HepG2 (cell line): Measurements from ENCODE around the gene LYSMD1. TPM values are rescaled to one million over a fixed set of nuclear protein-coding genes. Genes with fewer than 3 reads are reported as not detected.
A peak's percentile ranks its signal among the peaks of the same experiment; 100 is the strongest.

Source experiments
- ATAC-seq: fragments of 200-7000 bp; cut with Tn5 transposase; 3 replicates; pipeline ENCODE4 v1.9.1; 2020; ENCODE audit warnings: mild to moderate bottlenecking, moderate library complexity
- BruUV-seq: library from RNA; stranded (reverse); fragments of 400-500 nt; replicated peaks from 2 replicates; lab custom pipeline; 2021; lab: Mats Ljungman, UMichigan
- CTCF ChIA-PET: fragments of 300-600 bp; formaldehyde crosslinking; extraction: SDS; loops from one replicate; lab custom pipeline; 2021; ENCODE audit warnings: low total read pairs, inconsistent platforms, low intra/inter-chr PET ratio; lab: Yijun Ruan, JAX
- POLR2A ChIA-PET: fragments of 350-600 bp; sonication (Branson Sonifier 250); formaldehyde crosslinking; loops from one replicate; lab custom pipeline; 2020; ENCODE audit warnings: antibody characterized with exemption, inconsistent platforms; lab: Yijun Ruan, JAX
- DNase-seq: peaks from one replicate; pipeline ENCODE4 v3.0.0-alpha.2; 2015; ENCODE audit warnings: low spot score
- FAIRE-seq: peaks from 3 replicates; lab custom pipeline; 2011; peaks lifted over from hg19 to GRCh38; lab: Jason Lieb, UNC
- H2AFZ ChIP-seq: one replicate; pipeline ENCODE4 v1.6.1; 2011; ENCODE audit warnings: low read length, inconsistent platforms
- H3K27ac ChIP-seq: fragments of 300-600 bp; 3 replicates; pipeline ENCODE4 v1.8.0; 2011; ENCODE audit warnings: mixed run types, mild to moderate bottlenecking, mixed read lengths, low read length, inconsistent platforms; ENCODE audit not compliant: insufficient read depth; ENCODE audit errors: extremely low read length
- H3K27me3 ChIP-seq, 2 experiments: fragments of 200-600 bp in 1 of 2; 2 replicates in 1 of 2; 3 replicates in 1 of 2; pipeline versions ENCODE4 v1.6.0 to v1.8.0; 2011; ENCODE audit warnings: low read length in 2 of 2, mild to moderate bottlenecking in 2 of 2, moderate library complexity in 2 of 2, inconsistent platforms in 1 of 2; ENCODE audit not compliant: insufficient read depth in 2 of 2, control insufficient read depth in 1 of 2
- H3K36me3 ChIP-seq, 2 experiments: fragments of 200-600 bp in 1 of 2; replicated peaks in 1 of 2; 2 replicates in 1 of 2; 3 replicates in 1 of 2; pipeline versions ENCODE4 v1.5.1 to v1.8.0; 2011; ENCODE audit warnings: low read length in 2 of 2, inconsistent platforms in 1 of 2; ENCODE audit not compliant: insufficient read depth in 2 of 2, control insufficient read depth in 1 of 2
- H3K4me1 ChIP-seq: 2 replicates; pipeline ENCODE4 v1.5.1; 2012; ENCODE audit warnings: low read length, inconsistent platforms; ENCODE audit not compliant: insufficient read depth
- H3K4me2 ChIP-seq: 2 replicates; pipeline ENCODE4 v1.6.0; 2011; ENCODE audit warnings: low read depth, low read length, inconsistent platforms
- H3K4me3 ChIP-seq, 3 experiments: fragments of 200-600 bp in 1 of 3; sonication (generic), shearing (Covaris generic) in 1 of 3; replicated peaks in 1 of 3; 2 replicates each; pipeline ENCODE4 v1.5.1; 2011 to 2016; ENCODE audit warnings: low read length in 3 of 3, inconsistent platforms in 2 of 3, low read depth in 2 of 3, mild to moderate bottlenecking in 2 of 3, control low read depth in 1 of 3, mixed read lengths in 1 of 3; ENCODE audit not compliant: insufficient read depth in 1 of 3
- H3K79me2 ChIP-seq: one replicate; pipeline ENCODE4 v1.6.1; 2011; ENCODE audit warnings: low read length, inconsistent platforms; ENCODE audit not compliant: insufficient read depth
- H3K9ac ChIP-seq: 2 replicates; pipeline ENCODE4 v1.6.0; 2011; ENCODE audit warnings: mild to moderate bottlenecking, low read depth, low read length, inconsistent platforms; ENCODE audit not compliant: insufficient read depth
- H3K9me3 ChIP-seq: 2 replicates; pipeline ENCODE4 v1.5.1; 2012; ENCODE audit warnings: mild to moderate bottlenecking, low read length
- H4K20me1 ChIP-seq: 2 replicates; pipeline ENCODE4 v1.6.0; 2011; ENCODE audit warnings: inconsistent platforms, mild to moderate bottlenecking, low read length, moderate library complexity; ENCODE audit not compliant: insufficient read depth
- ARID5B ChIP-seq: IDR thresholded peaks from 2 replicates; pipeline ENCODE4 v1.4.0; 2020; ENCODE audit warnings: mild to moderate bottlenecking, missing genetic modification reagents
- FOXA3 ChIP-seq: IDR thresholded peaks from 2 replicates; pipeline ENCODE4 v1.6.1; 2016; ENCODE audit warnings: missing genetic modification reagents, missing compliant biosample characterization
- GATAD2A ChIP-seq: IDR thresholded peaks from 2 replicates; pipeline ENCODE4 v1.6.1; 2016
- HMG20A ChIP-seq: IDR thresholded peaks from 2 replicates; pipeline ENCODE4 v1.6.1; 2016; ENCODE audit warnings: borderline replicate concordance
- JDP2 ChIP-seq: sonication (generic); formaldehyde crosslinking; IDR thresholded peaks from 2 replicates; pipeline ENCODE4 v1.8.1; 2022; ENCODE audit warnings: missing genetic modification reagents, borderline replicate concordance
- MXD3 ChIP-seq: IDR thresholded peaks from 2 replicates; pipeline ENCODE4 v1.6.1; 2016; ENCODE audit warnings: mild to moderate bottlenecking, missing biosample characterization, missing genetic modification reagents
- NCOA2 ChIP-seq: sonication (generic); formaldehyde crosslinking; IDR thresholded peaks from 2 replicates; pipeline ENCODE4 v1.8.0; 2022; ENCODE audit warnings: inconsistent platforms
- PHF20 ChIP-seq: sonication (generic); formaldehyde crosslinking; IDR thresholded peaks from 2 replicates; pipeline ENCODE4 v1.5.0; 2020; ENCODE audit warnings: mild to moderate bottlenecking, missing genetic modification reagents
- SAP130 ChIP-seq: IDR thresholded peaks from 2 replicates; pipeline ENCODE4 v1.6.1; 2016; ENCODE audit warnings: low read depth
- SOX13 ChIP-seq, 3 experiments: fragments of 450-650 bp in 1 of 3; sonication (generic) in 1 of 3; formaldehyde crosslinking in 1 of 3; IDR thresholded peaks in 2 of 3; conservative IDR thresholded peaks in 1 of 3; 2 replicates each; pipeline versions ENCODE4 v1.5.0 to v1.6.1; 2016 to 2020; ENCODE audit warnings: antibody characterized with exemption in 1 of 3, mild to moderate bottlenecking in 1 of 3, missing compliant biosample characterization in 1 of 3, missing genetic modification reagents in 1 of 3, moderate library complexity in 1 of 3
- ZNF3 ChIP-seq: IDR thresholded peaks from 2 replicates; pipeline ENCODE4 v1.7.0; 2017; ENCODE audit warnings: inconsistent platforms
- WGBS: methylation state at CpG from one replicate; pipeline ENCODE4 v1.1.6; 2017; ENCODE audit warnings: low lambda C conversion rate; 5-methylcytosine and 5-hydroxymethylcytosine counted together
- in situ Hi-C: cut with HindIII; loops from 2 replicates; pipeline ENCODE4 v1.10.0; 2017; ENCODE audit warnings: low pct_unique_long_range_greater_than_20kb; ENCODE audit not compliant: extremely low pct_ligation_motif_present
- intact Hi-C: fragments of 100-400 bp; cut with micrococcal nuclease; formaldehyde crosslinking; loops from one replicate; pipeline ENCODE4 v1.10.0; 2022; ENCODE audit not compliant: unreplicated experiment
- polyA plus RNA-seq, 8 experiments: library from polyadenylated mRNA; depleted of rRNA in 3 of 8; stranded (reverse) in 7 of 8; unstranded in 1 of 8; fragments of >200 nt; fragmentation: Illumina TruSeq in 4 of 8; extraction: Trizol in 4 of 8; gene quantifications; 2 replicates each; pipeline versions ENCODE4 v1.2.1 to v1.2.3, GENCODE V29; 2011 to 2016; ENCODE audit warnings: low read depth in 4 of 8, missing spikeins in 1 of 8, mixed read lengths in 1 of 8; ENCODE audit not compliant: insufficient read depth in 1 of 8
- total RNA-seq, 5 experiments: library from RNA; depleted of rRNA; stranded (reverse); fragments of >200 nt; fragmentation: Illumina TruSeq; extraction: Trizol; gene quantifications; 2 replicates each; pipeline ENCODE4 v1.2.3, GENCODE V29; 2016; ENCODE audit warnings: low read depth in 1 of 5

The LYSMD1 gene
- total and polyA plus RNA-seq, 2 of the 13 experiments (the other 11 are each of a cell fraction or from before 2014, with no cell fraction given), result 3.8 to 4.8 TPM

GRCh38 chr1:151128800-151129199, 36.9 kb downstream of the LYSMD1 start:
- WGBS, result 39% methylated on average over 6 of the region's 6 CpGs
- DNase-seq (no peak), ATAC-seq (peak; percentile 62), FAIRE-seq (no peak)
- no peaks in the 10 kb centered on the region for H4K20me1 ChIP-seq
- TF ChIP-seq PHF20 (CRISPR knock-in tag) (no peak), MXD3 (no peak)
- no TSS peak for BruUV-seq
- H3K27ac ChIP-seq, result no peak overlapping the region
- intact Hi-C loops (no loop called here), in situ Hi-C loops (no loop called here)
- H3K79me2 ChIP-seq, result no peaks in the 10 kb centered on the region
- H3K4me1 ChIP-seq, result peaks cover 20% of the 10 kb centered on the region
- H2AFZ ChIP-seq, result no peak overlapping the region
- no peaks in the 10 kb centered on the region for H3K36me3 ChIP-seq
- H3K4me3 ChIP-seq, result no peak overlapping the region
- H3K9me3 ChIP-seq, result no peaks in the 10 kb centered on the region
- H3K9ac ChIP-seq, result no peak overlapping the region
- H3K4me2 ChIP-seq, result no peak overlapping the region
- ChIA-PET POLR2A (no interaction called here), CTCF (no interaction called here)
- no peaks in the 10 kb centered on the region for H3K27me3 ChIP-seq

GRCh38 chr1:151124763-151125403, 40.8 kb downstream of the LYSMD1 start:
- ChIA-PET CTCF (no interaction called here), POLR2A (no interaction called here)
- WGBS, result 16% methylated on average over 5 of the region's 5 CpGs
- Histone ChIP-seq H3K27me3 (no peaks in the 10 kb centered on the region; a peak in 1 of 5 replicates), H3K9me3 (no peaks in the 10 kb centered on the region), H3K4me1 (peaks cover 20% of the 10 kb centered on the region), H3K9ac (no peak overlapping the region), H3K4me2 (peak overlapping the region; percentile 38; the same call in 1 of the 2 replicates), H4K20me1 (no peaks in the 10 kb centered on the region), H3K79me2 (no peaks in the 10 kb centered on the region), H3K27ac (no peak overlapping the region), H3K36me3 (no peaks in the 10 kb centered on the region), H2AFZ (no peak overlapping the region), H3K4me3 (no peak overlapping the region)
- ATAC-seq (peak; percentile 73), DNase-seq (peak; percentile 17), FAIRE-seq (peak; percentile 32)
- no TSS peak for BruUV-seq
- in situ Hi-C loops, result no loop called here
- intact Hi-C loops, result no loop called here
- TF ChIP-seq GATAD2A (CRISPR knock-in tag) (peak; percentile 55; the same call in 1 of the 2 replicates), JDP2 (CRISPR knock-in tag) (no peak), FOXA3 (CRISPR knock-in tag) (peak; percentile 41), NCOA2 (CRISPR knock-in tag) (peak; percentile 31; the same call in 1 of the 2 replicates), HMG20A (CRISPR knock-in tag) (peak; percentile 26; the same call in 1 of the 2 replicates), SAP130 (peak; percentile 58), SOX13 (IDR thresholded peaks at IDR 0.05) (no peak), SOX13 (CRISPR knock-in tag; conservative IDR thresholded peaks at IDR 0.05 in 1 of 2, IDR thresholded peaks at IDR 0.05 in 1 of 2) (peak in 1 of 2 experiments; percentile 62; a peak in 2 of 4 replicates), ZNF3 (CRISPR knock-in tag) (no peak), ARID5B (peak; percentile 62)
